K562 (cell line): Measurements from ENCODE around the gene ZMPSTE24. TPM values are rescaled to one million over a fixed set of nuclear protein-coding genes. Genes with fewer than 3 reads are reported as not detected.

ENCODE experiments used
- ATAC-seq: fragments of 200-7000 bp; cut with Tn5 transposase; 3 replicates; pipeline ENCODE4 v1.9.1; 2020; ENCODE audit warnings: moderate library complexity
- BruUV-seq: library from RNA; stranded (reverse); fragments of 400-500 nt; replicated peaks from 2 replicates; lab custom pipeline; 2021; lab: Mats Ljungman, UMichigan
- CTCF ChIA-PET: fragments of 300-600 bp; formaldehyde crosslinking; extraction: SDS; loops from one replicate; lab custom pipeline; 2021; ENCODE audit warnings: low intra/inter-chr PET ratio; lab: Yijun Ruan, JAX
- POLR2A ChIA-PET: fragments of 300-600, 350-650 bp; sonication (Branson Sonifier 250); formaldehyde crosslinking; extraction: SDS; loops from one replicate; lab custom pipeline; 2021; ENCODE audit warnings: antibody characterized with exemption, inconsistent platforms; lab: Yijun Ruan, JAX
- DNase-seq, 4 experiments: peaks; one replicate each; pipeline versions ENCODE4 v3.0.0 to v3.0.0-alpha.2; 2011 to 2018; ENCODE audit warnings: low spot score in 3 of 4, mixed read lengths in 3 of 4; ENCODE audit errors: extremely low read depth in 1 of 4
- FAIRE-seq: peaks from 2 replicates; lab custom pipeline; 2011; peaks lifted over from hg19 to GRCh38; lab: Jason Lieb, UNC
- H2AFZ ChIP-seq: 2 replicates; pipeline ENCODE4 v1.6.0; 2011; ENCODE audit warnings: low read depth, low read length, control low read depth, inconsistent platforms
- H3K27ac ChIP-seq: fragments of 200-600 bp; 3 replicates; pipeline ENCODE4 v1.8.0; 2011; ENCODE audit warnings: low read depth, mild to moderate bottlenecking, control low read depth, inconsistent platforms, low read length, moderate library complexity, mixed read lengths; ENCODE audit errors: extremely low read depth
- H3K27me3 ChIP-seq, 2 experiments: fragments of 300-600 bp in 1 of 2; 2 replicates in 1 of 2; 3 replicates in 1 of 2; pipeline versions ENCODE4 v1.6.0 to v1.8.0; 2011; ENCODE audit warnings: inconsistent platforms in 2 of 2, low read length in 2 of 2, mild to moderate bottlenecking in 1 of 2, mixed read lengths in 1 of 2, moderate library complexity in 1 of 2; ENCODE audit not compliant: control insufficient read depth in 2 of 2, insufficient read depth in 2 of 2
- H3K36me3 ChIP-seq: fragments of 300-600 bp; 3 replicates; pipeline ENCODE4 v1.8.0; 2011; ENCODE audit warnings: mild to moderate bottlenecking, low read length, inconsistent platforms; ENCODE audit not compliant: control insufficient read depth, insufficient read depth
- H3K4me1 ChIP-seq, 2 experiments: fragments of 200-600 bp in 1 of 2; replicated peaks in 1 of 2; 2 replicates in 1 of 2; 3 replicates in 1 of 2; pipeline versions ENCODE4 v1.5.1 to v1.8.0; 2011; ENCODE audit warnings: inconsistent platforms in 2 of 2, low read length in 2 of 2, mild to moderate bottlenecking in 1 of 2, mixed read lengths in 1 of 2, moderate library complexity in 1 of 2; ENCODE audit not compliant: control insufficient read depth in 2 of 2, insufficient read depth in 2 of 2
- H3K4me2 ChIP-seq: 2 replicates; pipeline ENCODE4 v1.6.1; 2011; ENCODE audit warnings: low read length, control low read depth, inconsistent platforms, mixed read lengths; ENCODE audit not compliant: insufficient read depth
- H3K4me3 ChIP-seq: fragments of 200-600 bp; sonication (generic), shearing (Covaris generic); 2 replicates; pipeline ENCODE4 v1.5.1; 2016; ENCODE audit warnings: control low read depth, inconsistent platforms
- H3K79me2 ChIP-seq: fragments of 200-600 bp; 3 replicates; pipeline ENCODE4 v1.8.0; 2011; ENCODE audit warnings: low read length, inconsistent platforms; ENCODE audit not compliant: control insufficient read depth, insufficient read depth
- H3K9ac ChIP-seq, 2 experiments: 2 replicates each; pipeline versions ENCODE4 v1.6.0 to v1.6.1; 2011; ENCODE audit warnings: low read depth in 2 of 2, low read length in 2 of 2, control low read depth in 1 of 2, inconsistent platforms in 1 of 2, mild to moderate bottlenecking in 1 of 2, mixed read lengths in 1 of 2; ENCODE audit not compliant: insufficient read depth in 1 of 2
- H3K9me1 ChIP-seq: one replicate; pipeline ENCODE4 v1.6.0; 2011; ENCODE audit warnings: inconsistent platforms, mild to moderate bottlenecking, low read length, moderate library complexity; ENCODE audit not compliant: control insufficient read depth, insufficient read depth
- H3K9me3 ChIP-seq: replicated peaks from 2 replicates; pipeline ENCODE4 v1.5.1; 2011; ENCODE audit warnings: low read depth, low read length, inconsistent platforms; ENCODE audit not compliant: control insufficient read depth, insufficient read depth
- H4K20me1 ChIP-seq: replicated peaks from 2 replicates; pipeline ENCODE4 v1.6.1; 2011; ENCODE audit warnings: low read length, inconsistent platforms, mixed read lengths; ENCODE audit not compliant: control insufficient read depth, insufficient read depth
- GMEB1 ChIP-seq: fragments of 250-450 bp; sonication (Bioruptor Pico); IDR thresholded peaks from 2 replicates; pipeline ENCODE4 v1.4.0; 2020; ENCODE audit warnings: mild to moderate bottlenecking
- GTF2A2 ChIP-seq: IDR thresholded peaks from 2 replicates; pipeline ENCODE4 v1.6.1; 2016; ENCODE audit warnings: mild to moderate bottlenecking, missing genetic modification characterization, missing compliant biosample characterization
- HNRNPL ChIP-seq: fragments of 200-400 bp; formaldehyde crosslinking; IDR thresholded peaks from 2 replicates; pipeline ENCODE4 v1.6.1; 2017; ENCODE audit warnings: low read depth, mild to moderate bottlenecking, low read length
- KHSRP ChIP-seq: fragments of 450-650 bp; IDR thresholded peaks from 2 replicates; pipeline ENCODE4 v1.6.1; 2017
- TCF3 ChIP-seq: sonication (generic); formaldehyde crosslinking; IDR thresholded peaks from 2 replicates; pipeline ENCODE4 v1.4.0; 2020; ENCODE audit warnings: mild to moderate bottlenecking, missing genetic modification reagents
- ZBTB33 ChIP-seq: sonication (generic); formaldehyde crosslinking; IDR thresholded peaks from 2 replicates; pipeline ENCODE4 v1.8.1; 2023; ENCODE audit warnings: mild to moderate bottlenecking, missing genetic modification reagents
- ZNF23 ChIP-seq: fragments of 250-450 bp; sonication (Bioruptor Pico); IDR thresholded peaks from 2 replicates; pipeline ENCODE4 v1.4.0; 2020; ENCODE audit warnings: mild to moderate bottlenecking
- ZNF316 ChIP-seq: fragments of 450-650 bp; IDR thresholded peaks from 2 replicates; pipeline ENCODE4 v1.6.1; 2016
- WGBS: fragments of 100-300 bp; shearing (Covaris generic); methylation state at CpG from one replicate; pipeline ENCODE4 v1.1.6; 2016; ENCODE audit warnings: low coverage, mixed read lengths; ENCODE audit not compliant: insufficient coverage; ENCODE audit errors: missing lambda C conversion rate; 5-methylcytosine and 5-hydroxymethylcytosine counted together
- in situ Hi-C: fragments of 300-500 bp; cut with MboI; formaldehyde crosslinking; loops from 4 replicates; pipeline ENCODE4 v1.15.0; 2018; ENCODE audit warnings: inconsistent platforms, mixed read lengths
- intact Hi-C: fragments of 100-400 bp; cut with micrococcal nuclease; formaldehyde crosslinking; loops from 2 replicates; pipeline ENCODE4 v1.14.2; 2022
- polyA plus RNA-seq, 8 experiments: library from polyadenylated mRNA; depleted of rRNA in 4 of 8; stranded (reverse) in 5 of 8; unstranded in 3 of 8; fragments of >200 nt; fragmentation: Nextera tagmentation in 2 of 8; fragmentation: Illumina TruSeq in 1 of 8; extraction: Ambion mirVana in 2 of 8; extraction: Trizol in 1 of 8; gene quantifications; 2 replicates each; pipeline versions ENCODE4 v1.2.1 to v1.2.3, GENCODE V29; 2011 to 2014; ENCODE audit warnings: inconsistent platforms in 1 of 8, missing spikeins in 1 of 8
- total RNA-seq, 7 experiments: library from RNA; depleted of rRNA in 6 of 7; stranded (reverse); fragments of >200 nt in 6 of 7; fragmentation: Illumina TruSeq in 2 of 7; extraction: Trizol in 2 of 7; gene quantifications; 2 replicates each; pipeline versions ENCODE4 v1.2.1 to v1.2.3, GENCODE V29; 2011 to 2021; ENCODE audit warnings: low replicate concordance in 1 of 7
- TF ChIP-seq, protein P1 (sequence below): fragments of 250-450 bp; sonication (Bioruptor Pico); IDR thresholded peaks from 2 replicates; pipeline ENCODE4 v1.8.0; 2021; ENCODE audit warnings: moderate library complexity, mild to moderate bottlenecking, inconsistent platforms

The ZMPSTE24 gene
- total and polyA plus RNA-seq, 9 of the 15 experiments (the other 6 are each of a cell fraction or from before 2014, with no cell fraction given): 30.7 to 75.9 (median 64.3) TPM

GRCh38 chr1:40316595-40317393, 58.8 kb downstream of the ZMPSTE24 start, which contains the start of gene COL9A2:
TSS of gene COL9A2 (minus strand) at chr1:40317286. CDS start at chr1:40317197, 89 bp downstream.
- ChIA-PET POLR2A (interaction anchor here (0.6 to 1.1 kb wide), 2 partner anchors 18 to 23 kb away, joined by 3 to 4 read pairs; no protein-coding TSS in a partner anchor), CTCF (interaction anchor here (2.1 kb wide), 1 partner anchor 88 kb away, joined by 8 read pairs; no protein-coding TSS in a partner anchor)
- no peaks in the 10 kb centered on the region for H3K36me3 ChIP-seq
- H3K9me1 ChIP-seq: no peaks in the 10 kb centered on the region
- TF ChIP-seq GTF2A2 (tag): no peak
- TF ChIP-seq KHSRP: no peak
- TF ChIP-seq GMEB1: no peak
- peak; percentile 71 for TF ChIP-seq ZBTB33
- TF ChIP-seq ZNF23 (CRISPR knock-in tag): no peak
- TF ChIP-seq, protein P1, sequence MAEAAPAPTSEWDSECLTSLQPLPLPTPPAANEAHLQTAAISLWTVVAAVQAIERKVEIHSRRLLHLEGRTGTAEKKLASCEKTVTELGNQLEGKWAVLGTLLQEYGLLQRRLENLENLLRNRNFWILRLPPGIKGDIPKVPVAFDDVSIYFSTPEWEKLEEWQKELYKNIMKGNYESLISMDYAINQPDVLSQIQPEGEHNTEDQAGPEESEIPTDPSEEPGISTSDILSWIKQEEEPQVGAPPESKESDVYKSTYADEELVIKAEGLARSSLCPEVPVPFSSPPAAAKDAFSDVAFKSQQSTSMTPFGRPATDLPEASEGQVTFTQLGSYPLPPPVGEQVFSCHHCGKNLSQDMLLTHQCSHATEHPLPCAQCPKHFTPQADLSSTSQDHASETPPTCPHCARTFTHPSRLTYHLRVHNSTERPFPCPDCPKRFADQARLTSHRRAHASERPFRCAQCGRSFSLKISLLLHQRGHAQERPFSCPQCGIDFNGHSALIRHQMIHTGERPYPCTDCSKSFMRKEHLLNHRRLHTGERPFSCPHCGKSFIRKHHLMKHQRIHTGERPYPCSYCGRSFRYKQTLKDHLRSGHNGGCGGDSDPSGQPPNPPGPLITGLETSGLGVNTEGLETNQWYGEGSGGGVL (CRISPR knock-in tag): no peak
- peak; percentile 36; the same call in 1 of the 2 replicates for TF ChIP-seq HNRNPL
- no peak for TF ChIP-seq TCF3
- no peak for TF ChIP-seq ZNF316
- no peaks in the 10 kb centered on the region for H3K9me3 ChIP-seq
- H3K9ac ChIP-seq: no peak within 1 kb of the TSS
- no peak for ATAC-seq
- DNase-seq: peak in 1 of 4 experiments; percentile 8
- H3K4me1 ChIP-seq: peaks cover 32 to 60% of the 10 kb centered on the region in 2 experiments
- no peak within 1 kb of the TSS; the same call in 1 of the 2 replicates for H2AFZ ChIP-seq
- H3K4me3 ChIP-seq: no peak within 1 kb of the TSS
- no peak within 1 kb of the TSS for H3K27ac ChIP-seq
- no peak for FAIRE-seq
- H3K27me3 ChIP-seq: no peaks in the 10 kb centered on the region
- no peak within 1 kb of the TSS for H3K4me2 ChIP-seq
- no peaks in the 10 kb centered on the region for H4K20me1 ChIP-seq
- 96% methylated on average over 30 of the region's 84 CpGs for WGBS
- in situ Hi-C loops (no loop called here), intact Hi-C loops (loop anchor here (5.0 kb wide), 1 partner anchor 86 kb away; no protein-coding TSS in a partner anchor)
- no TSS peak for BruUV-seq
- H3K79me2 ChIP-seq: no peaks in the 10 kb centered on the region
